GM21381 (cell line): Measurements from ENCODE around the gene PARD3B.

Source experiments
- ATAC-seq: cut with Tn5 transposase; IDR thresholded peaks from one replicate; pipeline ENCODE4 v1.9.1; 2021; ENCODE audit warnings: mild to moderate bottlenecking, moderate library complexity; ENCODE audit not compliant: unreplicated experiment

PARD3B gene

GRCh38 chr2:205614965-205615364 lies 1069.7 kb downstream of the PARD3B start:
- ATAC-seq = no peak

- no peak for ATAC-seq
Observed at GRCh38 chr2:205617905-205618304, 1072.6 kb downstream of the PARD3B start.

GRCh38 chr2:205619600-205619999 lies 1074.3 kb downstream of the PARD3B start:
- ATAC-seq = no peak

- no peak for ATAC-seq
Observed at GRCh38 chr2:205627085-205627484, 1081.8 kb downstream of the PARD3B start.

- no peak for ATAC-seq
Observed at GRCh38 chr2:205628422-205628821, 1083.1 kb downstream of the PARD3B start.

- ATAC-seq = no peak
Observed at GRCh38 chr2:205629091-205629776, 1084.0 kb downstream of the PARD3B start.

GRCh38 chr2:205633994-205634393 lies 1088.7 kb downstream of the PARD3B start:
- no peak for ATAC-seq

- no peak for ATAC-seq
Observed at GRCh38 chr2:205636549-205637319, 1091.5 kb downstream of the PARD3B start.

- no peak for ATAC-seq
Observed at GRCh38 chr2:205637320-205637602, 1092.0 kb downstream of the PARD3B start.

- no peak for ATAC-seq
Observed at GRCh38 chr2:205637779-205638503, 1092.7 kb downstream of the PARD3B start.

- ATAC-seq = peak; percentile 48
Observed at GRCh38 chr2:205640716-205641115, 1095.4 kb downstream of the PARD3B start.

- no peak for ATAC-seq
Observed at GRCh38 chr2:205642599-205643356, 1097.5 kb downstream of the PARD3B start.

GRCh38 chr2:205643391-205643885 lies 1098.2 kb downstream of the PARD3B start:
- ATAC-seq = no peak

- no peak for ATAC-seq
Observed at GRCh38 chr2:205644018-205644417, 1098.7 kb downstream of the PARD3B start.

- peak; percentile 99 for ATAC-seq
Observed at GRCh38 chr2:205646680-205647079, 1101.4 kb downstream of the PARD3B start.

- no peak for ATAC-seq
Observed at GRCh38 chr2:205650450-205650849, 1105.2 kb downstream of the PARD3B start.

- no peak for ATAC-seq
Observed at GRCh38 chr2:205650931-205651330, 1105.7 kb downstream of the PARD3B start.

GRCh38 chr2:205651719-205652118 lies 1106.4 kb downstream of the PARD3B start:
- ATAC-seq = no peak

- ATAC-seq = no peak
Observed at GRCh38 chr2:205654878-205655605, 1109.8 kb downstream of the PARD3B start.

- no peak for ATAC-seq
Observed at GRCh38 chr2:205655779-205656456, 1110.6 kb downstream of the PARD3B start.
